ENCODE measurements around the gene WBP1. TPM values are rescaled to one million over a fixed set of nuclear protein-coding genes. Genes with fewer than 3 reads are reported as not detected.
A peak's percentile ranks its signal among the peaks of the same experiment; 100 is the strongest.

Gene WBP1
- total RNA-seq (2014; rRNA removed) (57.5 and 64.4 TPM in 2 replicates), Bru-seq, nascent RNA (percentile 95 among the genes with signal in this experiment), BruChase-seq, experiment 1, labeled RNA remaining after a 6-hour chase (percentile 92 among the genes with signal in this experiment), BruChase-seq, experiment 2, labeled RNA remaining after a 2-hour chase (percentile 90 among the genes with signal in this experiment)
- long read RNA-seq, transcript WBP1-211 (4 exons, 2,047 nt) = minor isoform, 7 of 94 reads
- long read RNA-seq, transcript WBP1-201 (4 exons, 1,294 nt) = major isoform, 40 of 94 reads
- long read RNA-seq, partial matches to known transcripts = 3 of 94 reads
- long read RNA-seq, other reads (novel, unspliced or antisense) = 35 of 94 reads

GRCh38 chr2:74458132-74458937, at the start of gene WBP1:
Gene WBP1, plus strand, starts transcription at chr2:74458438. Its CDS starts 165 bp downstream, at chr2:74458603.
- Histone ChIP-seq H3K36me3 (ENCODE audit: low read depth, low read length) (peaks cover 5% of the 10 kb centered on the region; the same call in 1 of the 2 replicates), H3K4me2 (ENCODE audit: low read length) (peak within 1 kb of the TSS; percentile 100), H3K27ac (ENCODE audit: low read length) (peak within 1 kb of the TSS; percentile 93), H3K9me2 (replicated peaks; ENCODE audit: low read length) (no peaks in the 10 kb centered on the region), H3K9me3 (ENCODE audit: low read length) (no peaks in the 10 kb centered on the region), H3F3A (ENCODE audit: low read length, unreplicated experiment) (no peaks in the 10 kb centered on the region), H4K20me1 (ENCODE audit: low read length) (no peaks in the 10 kb centered on the region), H3K79me2 (ENCODE audit: low read length) (peaks cover 35% of the 10 kb centered on the region), H3K4me3 (ENCODE audit: low read length) (peak within 1 kb of the TSS; percentile 100), H3K4me1 (ENCODE audit: insufficient read depth, low read length) (peaks cover 27% of the 10 kb centered on the region), H3K9ac (ENCODE audit: low read length) (peak within 1 kb of the TSS; percentile 92), H2AFZ (ENCODE audit: low read length) (peak within 1 kb of the TSS; percentile 88), H3K27me3 (ENCODE audit: low read length) (no peaks in the 10 kb centered on the region)
- DNase-seq = peak; percentile 99
- TF ChIP-seq CTCF (conservative IDR thresholded peaks at IDR 0.05; ENCODE audit: low read depth, low read length) (no peak), EZH2phosphoT487 (IDR thresholded peaks at IDR 0.05; ENCODE audit: borderline replicate concordance, low read length) (no peak), EZH2 (IDR thresholded peaks at IDR 0.05; ENCODE audit: low read length, unreplicated experiment) (no peak)
- peak; percentile 80 for ATAC-seq
- CTCF ChIA-PET = no interaction called here
- intact Hi-C loops (cut with micrococcal nuclease) = loop anchor here (1.0 to 5.0 kb wide), 3 partner anchors 25 to 261 kb away; partner anchors contain the start of genes AUP1, HTRA2, MTHFD2 and TTC31
- POLR2A ChIA-PET (ENCODE audit: unreplicated experiment) = interaction anchor here (1.0 to 1.1 kb wide), 2 partner anchors 9 to 18 kb away, joined by 4 to 9 read pairs; no protein-coding TSS in a partner anchor
- BruUV-seq (replicated peaks) = TSS peak; percentile 41

GRCh38 chr2:74413001-74413698, 45.1 kb upstream of the WBP1 start:
- no peak for DNase-seq
- ATAC-seq = no peak
- Histone ChIP-seq H3K4me2 (ENCODE audit: low read length) (no peak overlapping the region), H3K27ac (ENCODE audit: low read length) (no peak overlapping the region), H2AFZ (ENCODE audit: low read length) (no peak overlapping the region), H3F3A (ENCODE audit: low read length, unreplicated experiment) (no peaks in the 10 kb centered on the region), H3K9ac (ENCODE audit: low read length) (no peak overlapping the region), H3K79me2 (ENCODE audit: low read length) (no peaks in the 10 kb centered on the region), H3K36me3 (ENCODE audit: low read depth, low read length) (no peaks in the 10 kb centered on the region), H3K4me1 (ENCODE audit: insufficient read depth, low read length) (no peaks in the 10 kb centered on the region), H3K4me3 (ENCODE audit: low read length) (no peak overlapping the region), H3K9me2 (replicated peaks; ENCODE audit: low read length) (no peaks in the 10 kb centered on the region), H3K9me3 (ENCODE audit: low read length) (no peaks in the 10 kb centered on the region), H3K27me3 (ENCODE audit: low read length) (no peaks in the 10 kb centered on the region), H4K20me1 (ENCODE audit: low read length) (no peaks in the 10 kb centered on the region)
- TF ChIP-seq CTCF (conservative IDR thresholded peaks at IDR 0.05; ENCODE audit: low read depth, low read length) (no peak), EZH2 (IDR thresholded peaks at IDR 0.05; ENCODE audit: low read length, unreplicated experiment) (no peak), EZH2phosphoT487 (IDR thresholded peaks at IDR 0.05; ENCODE audit: borderline replicate concordance, low read length) (no peak)
- CTCF ChIA-PET = no interaction called here
- intact Hi-C loops (cut with micrococcal nuclease) = no loop called here
- POLR2A ChIA-PET (ENCODE audit: unreplicated experiment) = no interaction called here
- BruUV-seq (replicated peaks) = no TSS peak

Measured in PC-3 (cell line).